GM10248 (cell line): ENCODE results near the gene STAT3.
"Not testable (repeated sequence)": the region's sequence is repeated elsewhere in the genome, so short reads cannot be mapped to it uniquely, and the experiment has no call there.

Experiments used
- CTCF ChIA-PET: fragments of 300-600 bp; sonication (Branson Sonifier 250); formaldehyde crosslinking; extraction: SDS; loops from one replicate; lab custom pipeline; 2021; ENCODE audit warnings: antibody characterized with exemption; lab: Yijun Ruan, JAX
- POLR2A ChIA-PET: fragments of 350-650 bp; sonication (Branson Sonifier 250); formaldehyde crosslinking; extraction: SDS; loops from one replicate; lab custom pipeline; 2020; ENCODE audit warnings: antibody characterized with exemption; lab: Yijun Ruan, JAX
- DNase-seq: peaks from one replicate; pipeline ENCODE4 v3.0.0; 2012; ENCODE audit errors: extremely low spot score
- CTCF ChIP-seq: IDR thresholded peaks from 2 replicates; pipeline ENCODE4 v1.5.1; 2012; ENCODE audit warnings: mild to moderate bottlenecking, low read depth; ENCODE audit errors: extremely low read depth, missing control alignments, control extremely low read depth

The STAT3 gene

GRCh38 chr17:42365136-42365535 is 23.1 kb downstream of the STAT3 start:
- ChIA-PET CTCF (interaction anchor here (1.3 to 1.4 kb wide), 2 partner anchors 14 to 38 kb away, joined by 4 to 5 read pairs; no protein-coding TSS in a partner anchor), POLR2A (no interaction called here)
- no peak for DNase-seq
- no peak for TF ChIP-seq CTCF

GRCh38 chr17:42363767-42364585 is 24.3 kb downstream of the STAT3 start:
- CTCF ChIA-PET: interaction anchor here (1.3 to 1.9 kb wide), 3 partner anchors 13 to 43 kb away, joined by 4 to 7 read pairs (median 5); no protein-coding TSS in a partner anchor
- no peak for DNase-seq

GRCh38 chr17:42363231-42363630 is 25.0 kb downstream of the STAT3 start:
- CTCF ChIA-PET: interaction anchor here (0.8 to 1.9 kb wide), 3 partner anchors 25 to 43 kb away, joined by 3 to 8 read pairs (median 7); partner anchors contain the start of gene STAT3
- no peak for TF ChIP-seq CTCF
- POLR2A ChIA-PET: no interaction called here
- DNase-seq: no peak

More at GRCh38 chr17:42363767-42364585, 24.3 kb downstream of the STAT3 start:
- POLR2A ChIA-PET: interaction anchor here (0.6 kb wide), 2 partner anchors 14 to 19 kb away, joined by 3 to 6 read pairs; no protein-coding TSS in a partner anchor
- TF ChIP-seq CTCF: no peak

GRCh38 chr17:42362245-42362961 is 25.8 kb downstream of the STAT3 start:
- ChIA-PET CTCF (interaction anchor here (0.8 to 1.9 kb wide), 6 partner anchors 14 to 44 kb away, joined by 3 to 8 read pairs (median 4); partner anchors contain the start of gene STAT3), POLR2A (interaction anchor here (0.5 kb wide), 1 partner anchor 19 kb away, joined by 6 read pairs; no protein-coding TSS in a partner anchor)
- TF ChIP-seq CTCF: no peak
- no peak for DNase-seq

- DNase-seq: no peak
- CTCF ChIA-PET: interaction anchor here (1.0 to 1.9 kb wide), 6 partner anchors 13 to 45 kb away, joined by 3 to 8 read pairs (median 5); no protein-coding TSS in a partner anchor
- no peak for TF ChIP-seq CTCF
- POLR2A ChIA-PET: interaction anchor here (0.5 kb wide), 1 partner anchor 18 kb away, joined by 6 read pairs; no protein-coding TSS in a partner anchor
These were observed 26.5 kb downstream of the STAT3 start for GRCh38 chr17:42361781-42362186.

GRCh38 chr17:42360388-42360787 is 27.9 kb downstream of the STAT3 start:
- POLR2A ChIA-PET, DNase-seq: not testable (repeated sequence)
- CTCF ChIA-PET: interaction anchor here (1.1 kb wide), 1 partner anchor 24 kb away, joined by 3 read pairs; no protein-coding TSS in a partner anchor
